K562 (cell line): ENCODE data around the gene MAP3K14. TPM values are rescaled to one million over a fixed set of nuclear protein-coding genes. Genes with fewer than 3 reads are reported as not detected.

Experiments
- ETV1 ChIP-seq: fragments of 450-650 bp; conservative IDR thresholded peaks from 2 replicates; pipeline ENCODE4 v1.6.1; 2016; ENCODE audit warnings: missing genetic modification characterization, control low read depth, low read depth, missing compliant biosample characterization
- LARP7 ChIP-seq: fragments of 450-650 bp; IDR thresholded peaks from 2 replicates; pipeline ENCODE4 v1.6.1; 2016
- NCOA1 ChIP-seq: fragments of 450-650 bp; IDR thresholded peaks from 2 replicates; pipeline ENCODE4 v1.6.1; 2016; ENCODE audit warnings: low read depth
- PHTF2 ChIP-seq: fragments of 250-450 bp; sonication (Bioruptor Pico); IDR thresholded peaks from 2 replicates; pipeline ENCODE4 v1.5.0; 2021; ENCODE audit warnings: mild to moderate bottlenecking
- TCF7 ChIP-seq: sonication (generic); IDR thresholded peaks from 2 replicates; pipeline ENCODE4 v1.6.1; 2016; ENCODE audit warnings: antibody characterized with exemption, borderline replicate concordance
- ZNF253 ChIP-seq: fragments of 250-450 bp; sonication (Bioruptor Pico); conservative IDR thresholded peaks from 2 replicates; pipeline ENCODE4 v1.6.1; 2021; ENCODE audit warnings: mild to moderate bottlenecking
- polyA plus RNA-seq, 8 experiments: library from polyadenylated mRNA; depleted of rRNA in 4 of 8; stranded (reverse) in 5 of 8; unstranded in 3 of 8; fragments of >200 nt; fragmentation: Nextera tagmentation in 2 of 8; fragmentation: Illumina TruSeq in 1 of 8; extraction: Ambion mirVana in 2 of 8; extraction: Trizol in 1 of 8; gene quantifications; 2 replicates each; pipeline versions ENCODE4 v1.2.1 to v1.2.3, GENCODE V29; 2011 to 2014; ENCODE audit warnings: inconsistent platforms in 1 of 8, missing spikeins in 1 of 8
- total RNA-seq, 7 experiments: library from RNA; depleted of rRNA in 6 of 7; stranded (reverse); fragments of >200 nt in 6 of 7; fragmentation: Illumina TruSeq in 2 of 7; extraction: Trizol in 2 of 7; gene quantifications; 2 replicates each; pipeline versions ENCODE4 v1.2.1 to v1.2.3, GENCODE V29; 2011 to 2021; ENCODE audit warnings: low replicate concordance in 1 of 7
- TF ChIP-seq, protein P1 (sequence below): sonication (generic); formaldehyde crosslinking; IDR thresholded peaks from 2 replicates; pipeline ENCODE4 v1.8.1; 2023; ENCODE audit warnings: mild to moderate bottlenecking, missing genetic modification reagents
- TF ChIP-seq, protein P2 (sequence below): sonication (generic); formaldehyde crosslinking; IDR thresholded peaks from 2 replicates; pipeline ENCODE4 v1.4.0; 2020; ENCODE audit warnings: mild to moderate bottlenecking, missing genetic modification reagents
- TF ChIP-seq, protein P3 (sequence below): fragments of 450-650 bp; conservative IDR thresholded peaks from 2 replicates; pipeline ENCODE4 v1.6.1; 2016; ENCODE audit warnings: missing genetic modification characterization, low read depth, mild to moderate bottlenecking, control low read depth, missing compliant biosample characterization
- TF ChIP-seq, protein P4 (sequence below), 2 experiments: fragments of 450-650 bp in 1 of 2; sonication (generic) in 1 of 2; formaldehyde crosslinking in 1 of 2; IDR thresholded peaks; 2 replicates each; pipeline versions ENCODE4 v1.7.1 to v1.9.0; 2016 to 2022; ENCODE audit warnings: inconsistent platforms in 1 of 2, mild to moderate bottlenecking in 1 of 2, missing genetic modification reagents in 1 of 2

MAP3K14 gene
- total and polyA plus RNA-seq, 9 of the 15 experiments (the other 6 are each of a cell fraction or from before 2014, with no cell fraction given): 0.45 to 8.7 (median 3.2) TPM

DNA sequence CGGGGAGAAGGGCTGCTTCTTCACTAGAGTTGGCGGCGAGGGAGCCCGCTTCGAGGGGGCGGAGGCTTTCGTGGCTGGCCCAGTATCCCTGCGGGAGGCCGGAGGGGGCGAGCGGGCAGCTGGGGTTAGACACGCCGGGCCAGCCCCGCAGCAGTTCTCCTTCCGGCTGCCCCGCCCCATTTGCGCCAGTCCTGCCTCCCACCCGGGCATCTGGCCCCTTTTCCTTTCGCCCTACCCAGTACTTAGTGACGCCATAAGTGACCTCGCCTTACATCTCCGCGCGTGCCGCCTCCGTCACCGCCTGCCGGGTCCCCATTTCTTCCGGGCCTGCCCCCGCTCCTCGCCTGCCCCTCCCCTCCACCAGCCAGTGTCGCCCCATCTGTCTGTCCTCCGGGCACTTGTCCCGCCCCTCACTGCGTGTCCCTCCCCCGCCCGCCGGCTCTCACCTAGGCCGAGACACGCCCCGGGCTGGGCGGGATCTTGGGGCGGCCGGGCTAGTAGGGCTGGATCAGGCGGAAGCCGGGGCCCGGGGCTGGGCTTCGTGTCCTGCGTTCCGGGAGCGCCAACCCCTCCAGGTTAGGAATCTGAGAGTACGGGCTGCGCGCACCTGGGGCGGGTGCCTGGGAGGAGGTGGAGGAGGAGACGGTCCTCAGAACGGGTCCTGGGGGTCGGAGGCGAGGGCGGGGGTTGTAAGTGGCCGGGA lies 69.2 kb downstream of the MAP3K14 start (continued):
- TF ChIP-seq, protein P1, sequence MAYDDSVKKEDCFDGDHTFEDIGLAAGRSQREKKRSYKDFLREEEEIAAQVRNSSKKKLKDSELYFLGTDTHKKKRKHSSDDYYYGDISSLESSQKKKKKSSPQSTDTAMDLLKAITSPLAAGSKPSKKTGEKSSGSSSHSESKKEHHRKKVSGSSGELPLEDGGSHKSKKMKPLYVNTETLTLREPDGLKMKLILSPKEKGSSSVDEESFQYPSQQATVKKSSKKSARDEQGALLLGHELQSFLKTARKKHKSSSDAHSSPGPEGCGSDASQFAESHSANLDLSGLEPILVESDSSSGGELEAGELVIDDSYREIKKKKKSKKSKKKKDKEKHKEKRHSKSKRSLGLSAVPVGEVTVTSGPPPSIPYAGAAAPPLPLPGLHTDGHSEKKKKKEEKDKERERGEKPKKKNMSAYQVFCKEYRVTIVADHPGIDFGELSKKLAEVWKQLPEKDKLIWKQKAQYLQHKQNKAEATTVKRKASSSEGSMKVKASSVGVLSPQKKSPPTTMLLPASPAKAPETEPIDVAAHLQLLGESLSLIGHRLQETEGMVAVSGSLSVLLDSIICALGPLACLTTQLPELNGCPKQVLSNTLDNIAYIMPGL (CRISPR knock-in tag): no peak
- TF ChIP-seq LARP7 (no peak), NCOA1 (peak; percentile 90), ZNF253 (CRISPR knock-in tag) (no peak), PHTF2 (no peak), TCF7 (no peak), ETV1 (tag) (0 out of 2 replicates have a peak, but pooled peaks have one; percentile 44)
- TF ChIP-seq, protein P2, sequence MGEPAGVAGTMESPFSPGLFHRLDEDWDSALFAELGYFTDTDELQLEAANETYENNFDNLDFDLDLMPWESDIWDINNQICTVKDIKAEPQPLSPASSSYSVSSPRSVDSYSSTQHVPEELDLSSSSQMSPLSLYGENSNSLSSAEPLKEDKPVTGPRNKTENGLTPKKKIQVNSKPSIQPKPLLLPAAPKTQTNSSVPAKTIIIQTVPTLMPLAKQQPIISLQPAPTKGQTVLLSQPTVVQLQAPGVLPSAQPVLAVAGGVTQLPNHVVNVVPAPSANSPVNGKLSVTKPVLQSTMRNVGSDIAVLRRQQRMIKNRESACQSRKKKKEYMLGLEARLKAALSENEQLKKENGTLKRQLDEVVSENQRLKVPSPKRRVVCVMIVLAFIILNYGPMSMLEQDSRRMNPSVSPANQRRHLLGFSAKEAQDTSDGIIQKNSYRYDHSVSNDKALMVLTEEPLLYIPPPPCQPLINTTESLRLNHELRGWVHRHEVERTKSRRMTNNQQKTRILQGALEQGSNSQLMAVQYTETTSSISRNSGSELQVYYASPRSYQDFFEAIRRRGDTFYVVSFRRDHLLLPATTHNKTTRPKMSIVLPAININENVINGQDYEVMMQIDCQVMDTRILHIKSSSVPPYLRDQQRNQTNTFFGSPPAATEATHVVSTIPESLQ (CRISPR knock-in tag): 0 out of 2 replicates have a peak, but pooled peaks have one; percentile 17
- TF ChIP-seq, protein P3, sequence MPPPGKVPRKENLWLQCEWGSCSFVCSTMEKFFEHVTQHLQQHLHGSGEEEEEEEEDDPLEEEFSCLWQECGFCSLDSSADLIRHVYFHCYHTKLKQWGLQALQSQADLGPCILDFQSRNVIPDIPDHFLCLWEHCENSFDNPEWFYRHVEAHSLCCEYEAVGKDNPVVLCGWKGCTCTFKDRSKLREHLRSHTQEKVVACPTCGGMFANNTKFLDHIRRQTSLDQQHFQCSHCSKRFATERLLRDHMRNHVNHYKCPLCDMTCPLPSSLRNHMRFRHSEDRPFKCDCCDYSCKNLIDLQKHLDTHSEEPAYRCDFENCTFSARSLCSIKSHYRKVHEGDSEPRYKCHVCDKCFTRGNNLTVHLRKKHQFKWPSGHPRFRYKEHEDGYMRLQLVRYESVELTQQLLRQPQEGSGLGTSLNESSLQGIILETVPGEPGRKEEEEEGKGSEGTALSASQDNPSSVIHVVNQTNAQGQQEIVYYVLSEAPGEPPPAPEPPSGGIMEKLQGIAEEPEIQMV (tag): no peak
- TF ChIP-seq, protein P4, sequence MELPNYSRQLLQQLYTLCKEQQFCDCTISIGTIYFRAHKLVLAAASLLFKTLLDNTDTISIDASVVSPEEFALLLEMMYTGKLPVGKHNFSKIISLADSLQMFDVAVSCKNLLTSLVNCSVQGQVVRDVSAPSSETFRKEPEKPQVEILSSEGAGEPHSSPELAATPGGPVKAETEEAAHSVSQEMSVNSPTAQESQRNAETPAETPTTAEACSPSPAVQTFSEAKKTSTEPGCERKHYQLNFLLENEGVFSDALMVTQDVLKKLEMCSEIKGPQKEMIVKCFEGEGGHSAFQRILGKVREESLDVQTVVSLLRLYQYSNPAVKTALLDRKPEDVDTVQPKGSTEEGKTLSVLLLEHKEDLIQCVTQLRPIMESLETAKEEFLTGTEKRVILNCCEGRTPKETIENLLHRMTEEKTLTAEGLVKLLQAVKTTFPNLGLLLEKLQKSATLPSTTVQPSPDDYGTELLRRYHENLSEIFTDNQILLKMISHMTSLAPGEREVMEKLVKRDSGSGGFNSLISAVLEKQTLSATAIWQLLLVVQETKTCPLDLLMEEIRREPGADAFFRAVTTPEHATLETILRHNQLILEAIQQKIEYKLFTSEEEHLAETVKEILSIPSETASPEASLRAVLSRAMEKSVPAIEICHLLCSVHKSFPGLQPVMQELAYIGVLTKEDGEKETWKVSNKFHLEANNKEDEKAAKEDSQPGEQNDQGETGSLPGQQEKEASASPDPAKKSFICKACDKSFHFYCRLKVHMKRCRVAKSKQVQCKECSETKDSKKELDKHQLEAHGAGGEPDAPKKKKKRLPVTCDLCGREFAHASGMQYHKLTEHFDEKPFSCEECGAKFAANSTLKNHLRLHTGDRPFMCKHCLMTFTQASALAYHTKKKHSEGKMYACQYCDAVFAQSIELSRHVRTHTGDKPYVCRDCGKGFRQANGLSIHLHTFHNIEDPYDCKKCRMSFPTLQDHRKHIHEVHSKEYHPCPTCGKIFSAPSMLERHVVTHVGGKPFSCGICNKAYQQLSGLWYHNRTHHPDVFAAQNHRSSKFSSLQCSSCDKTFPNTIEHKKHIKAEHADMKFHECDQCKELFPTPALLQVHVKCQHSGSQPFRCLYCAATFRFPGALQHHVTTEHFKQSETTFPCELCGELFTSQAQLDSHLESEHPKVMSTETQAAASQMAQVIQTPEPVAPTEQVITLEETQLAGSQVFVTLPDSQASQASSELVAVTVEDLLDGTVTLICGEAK (IDR thresholded peaks at IDR 0.05): peak; percentile 56; the same call in 1 of the 2 replicates
- TF ChIP-seq, protein P4 (CRISPR knock-in tag; IDR thresholded peaks at IDR 0.05): no peak
